Panc1 (cell line): Measurements from ENCODE around the gene RLBP1.

Source experiments
- POLR2AphosphoS5 ChIP-seq: IDR thresholded peaks from 2 replicates; pipeline ENCODE4 v1.6.1; 2012; ENCODE audit warnings: mild to moderate bottlenecking, low read depth, low read length, moderate library complexity
- REST ChIP-seq, 2 experiments: IDR thresholded peaks; 2 replicates each; pipeline ENCODE4 v1.6.1; 2011 to 2012; ENCODE audit warnings: low read depth in 2 of 2, control low read depth in 1 of 2, low read length in 1 of 2, mild to moderate bottlenecking in 1 of 2, moderate library complexity in 1 of 2; ENCODE audit not compliant: insufficient read depth in 1 of 2
- TF ChIP-seq, protein P1 (sequence below): fragments of 450-650 bp; IDR thresholded peaks from 2 replicates; pipeline ENCODE4 v1.5.1; 2017; ENCODE audit warnings: mild to moderate bottlenecking

GRCh38 chr15:89184357-89184756 is 37.0 kb downstream of the RLBP1 start:
- TF ChIP-seq, protein P1, sequence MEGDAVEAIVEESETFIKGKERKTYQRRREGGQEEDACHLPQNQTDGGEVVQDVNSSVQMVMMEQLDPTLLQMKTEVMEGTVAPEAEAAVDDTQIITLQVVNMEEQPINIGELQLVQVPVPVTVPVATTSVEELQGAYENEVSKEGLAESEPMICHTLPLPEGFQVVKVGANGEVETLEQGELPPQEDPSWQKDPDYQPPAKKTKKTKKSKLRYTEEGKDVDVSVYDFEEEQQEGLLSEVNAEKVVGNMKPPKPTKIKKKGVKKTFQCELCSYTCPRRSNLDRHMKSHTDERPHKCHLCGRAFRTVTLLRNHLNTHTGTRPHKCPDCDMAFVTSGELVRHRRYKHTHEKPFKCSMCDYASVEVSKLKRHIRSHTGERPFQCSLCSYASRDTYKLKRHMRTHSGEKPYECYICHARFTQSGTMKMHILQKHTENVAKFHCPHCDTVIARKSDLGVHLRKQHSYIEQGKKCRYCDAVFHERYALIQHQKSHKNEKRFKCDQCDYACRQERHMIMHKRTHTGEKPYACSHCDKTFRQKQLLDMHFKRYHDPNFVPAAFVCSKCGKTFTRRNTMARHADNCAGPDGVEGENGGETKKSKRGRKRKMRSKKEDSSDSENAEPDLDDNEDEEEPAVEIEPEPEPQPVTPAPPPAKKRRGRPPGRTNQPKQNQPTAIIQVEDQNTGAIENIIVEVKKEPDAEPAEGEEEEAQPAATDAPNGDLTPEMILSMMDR: no peak
- TF ChIP-seq POLR2AphosphoS5 (no peak), REST (IDR thresholded peaks at IDR 0.05; ENCODE audit: insufficient read depth in 1 of 2, low read depth in 2 of 2, low read length in 1 of 2) (no peak)
